ENCODE results near the gene LIMS2.

The LIMS2 gene

GRCh38 chr2:127672341-127673224 lies 2.7 kb downstream of the LIMS2 start:
- H3K4me3 ChIP-seq (ENCODE audit: low read depth, low read length) = no peak overlapping the region
- no peak overlapping the region for H3K27ac ChIP-seq (ENCODE audit: extremely low read depth, low read depth, low read length)
- ChIA-PET CTCF (interaction anchor here (1.4 kb wide), 1 partner anchor 22 kb away, joined by 5 read pairs; no protein-coding TSS in a partner anchor), POLR2A (no interaction called here)
- no peaks in the 10 kb centered on the region for H3K9me3 ChIP-seq (ENCODE audit: control insufficient read depth, insufficient read depth, low read depth, low read length)
- H3K36me3 ChIP-seq (ENCODE audit: control insufficient read depth in 2 of 2, insufficient read depth in 1 of 2, low read length in 2 of 2) = no peaks in the 10 kb centered on the region
- H3K4me1 ChIP-seq (ENCODE audit: control insufficient read depth, insufficient read depth, low read length) = no peaks in the 10 kb centered on the region
- TF ChIP-seq, protein P1, sequence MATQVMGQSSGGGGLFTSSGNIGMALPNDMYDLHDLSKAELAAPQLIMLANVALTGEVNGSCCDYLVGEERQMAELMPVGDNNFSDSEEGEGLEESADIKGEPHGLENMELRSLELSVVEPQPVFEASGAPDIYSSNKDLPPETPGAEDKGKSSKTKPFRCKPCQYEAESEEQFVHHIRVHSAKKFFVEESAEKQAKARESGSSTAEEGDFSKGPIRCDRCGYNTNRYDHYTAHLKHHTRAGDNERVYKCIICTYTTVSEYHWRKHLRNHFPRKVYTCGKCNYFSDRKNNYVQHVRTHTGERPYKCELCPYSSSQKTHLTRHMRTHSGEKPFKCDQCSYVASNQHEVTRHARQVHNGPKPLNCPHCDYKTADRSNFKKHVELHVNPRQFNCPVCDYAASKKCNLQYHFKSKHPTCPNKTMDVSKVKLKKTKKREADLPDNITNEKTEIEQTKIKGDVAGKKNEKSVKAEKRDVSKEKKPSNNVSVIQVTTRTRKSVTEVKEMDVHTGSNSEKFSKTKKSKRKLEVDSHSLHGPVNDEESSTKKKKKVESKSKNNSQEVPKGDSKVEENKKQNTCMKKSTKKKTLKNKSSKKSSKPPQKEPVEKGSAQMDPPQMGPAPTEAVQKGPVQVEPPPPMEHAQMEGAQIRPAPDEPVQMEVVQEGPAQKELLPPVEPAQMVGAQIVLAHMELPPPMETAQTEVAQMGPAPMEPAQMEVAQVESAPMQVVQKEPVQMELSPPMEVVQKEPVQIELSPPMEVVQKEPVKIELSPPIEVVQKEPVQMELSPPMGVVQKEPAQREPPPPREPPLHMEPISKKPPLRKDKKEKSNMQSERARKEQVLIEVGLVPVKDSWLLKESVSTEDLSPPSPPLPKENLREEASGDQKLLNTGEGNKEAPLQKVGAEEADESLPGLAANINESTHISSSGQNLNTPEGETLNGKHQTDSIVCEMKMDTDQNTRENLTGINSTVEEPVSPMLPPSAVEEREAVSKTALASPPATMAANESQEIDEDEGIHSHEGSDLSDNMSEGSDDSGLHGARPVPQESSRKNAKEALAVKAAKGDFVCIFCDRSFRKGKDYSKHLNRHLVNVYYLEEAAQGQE (tag by site-specific recombination; IDR thresholded peaks at IDR 0.05) = no peak
- TF ChIP-seq MEIS1 (CRISPR knock-in tag; IDR thresholded peaks at IDR 0.05; ENCODE audit: borderline replicate concordance) (no peak), ZNF2 (tag by site-specific recombination; IDR thresholded peaks at IDR 0.05) (no peak), ZNF624 (tag by site-specific recombination; IDR thresholded peaks at IDR 0.05) (no peak), REPIN1 (tag by site-specific recombination; IDR thresholded peaks at IDR 0.05; ENCODE audit: low read depth) (no peak), OSR2 (tag by site-specific recombination; IDR thresholded peaks at IDR 0.05) (no peak), MZF1 (tag by site-specific recombination; IDR thresholded peaks at IDR 0.05; ENCODE audit: borderline replicate concordance) (no peak), ZNF16 (tag by site-specific recombination; IDR thresholded peaks at IDR 0.05; ENCODE audit: low read depth) (no peak), ZNF837 (tag by site-specific recombination; IDR thresholded peaks at IDR 0.05) (no peak), ZNF155 (tag by site-specific recombination; IDR thresholded peaks at IDR 0.05) (no peak), ZNF629 (tag by site-specific recombination; IDR thresholded peaks at IDR 0.05) (no peak), KLF7 (tag by site-specific recombination; IDR thresholded peaks at IDR 0.05; ENCODE audit: borderline replicate concordance) (no peak), ZNF426 (tag by site-specific recombination; IDR thresholded peaks at IDR 0.05) (no peak), ZNF175 (tag by site-specific recombination; IDR thresholded peaks at IDR 0.05) (no peak), EGR2 (tag by site-specific recombination; IDR thresholded peaks at IDR 0.05; ENCODE audit: low read depth) (peak; percentile 55), BCL11A (tag by site-specific recombination; IDR thresholded peaks at IDR 0.05; ENCODE audit: low read depth) (no peak), ZNF221 (tag by site-specific recombination; IDR thresholded peaks at IDR 0.05; ENCODE audit: borderline replicate concordance) (no peak), IKZF3 (tag by site-specific recombination; IDR thresholded peaks at IDR 0.05) (no peak), ZNF645 (tag by site-specific recombination; IDR thresholded peaks at IDR 0.05) (no peak), ZNF561 (tag by site-specific recombination; IDR thresholded peaks at IDR 0.05; ENCODE audit: borderline replicate concordance) (no peak), ZNF580 (tag by site-specific recombination; IDR thresholded peaks at IDR 0.05) (no peak), GLIS1 (tag by site-specific recombination; IDR thresholded peaks at IDR 0.05) (peak; percentile 69), ZBTB48 (tag by site-specific recombination; IDR thresholded peaks at IDR 0.05) (no peak), ZNF23 (tag by site-specific recombination; IDR thresholded peaks at IDR 0.05; ENCODE audit: borderline replicate concordance) (no peak), ZSCAN30 (tag by site-specific recombination; IDR thresholded peaks at IDR 0.05) (no peak), ZFHX2 (tag by site-specific recombination; conservative IDR thresholded peaks at IDR 0.05) (peak; percentile 54), ZNF555 (tag by site-specific recombination; conservative IDR thresholded peaks at IDR 0.05) (no peak), ZNF521 (tag by site-specific recombination; IDR thresholded peaks at IDR 0.05) (no peak), WT1 (tag by site-specific recombination; IDR thresholded peaks at IDR 0.05) (no peak), ZNF654 (tag by site-specific recombination; IDR thresholded peaks at IDR 0.05; ENCODE audit: low read depth) (no peak)
- TF ChIP-seq, protein P2, sequence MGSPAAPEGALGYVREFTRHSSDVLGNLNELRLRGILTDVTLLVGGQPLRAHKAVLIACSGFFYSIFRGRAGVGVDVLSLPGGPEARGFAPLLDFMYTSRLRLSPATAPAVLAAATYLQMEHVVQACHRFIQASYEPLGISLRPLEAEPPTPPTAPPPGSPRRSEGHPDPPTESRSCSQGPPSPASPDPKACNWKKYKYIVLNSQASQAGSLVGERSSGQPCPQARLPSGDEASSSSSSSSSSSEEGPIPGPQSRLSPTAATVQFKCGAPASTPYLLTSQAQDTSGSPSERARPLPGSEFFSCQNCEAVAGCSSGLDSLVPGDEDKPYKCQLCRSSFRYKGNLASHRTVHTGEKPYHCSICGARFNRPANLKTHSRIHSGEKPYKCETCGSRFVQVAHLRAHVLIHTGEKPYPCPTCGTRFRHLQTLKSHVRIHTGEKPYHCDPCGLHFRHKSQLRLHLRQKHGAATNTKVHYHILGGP (tag by site-specific recombination; IDR thresholded peaks at IDR 0.05) = no peak
- TF ChIP-seq, protein P3, sequence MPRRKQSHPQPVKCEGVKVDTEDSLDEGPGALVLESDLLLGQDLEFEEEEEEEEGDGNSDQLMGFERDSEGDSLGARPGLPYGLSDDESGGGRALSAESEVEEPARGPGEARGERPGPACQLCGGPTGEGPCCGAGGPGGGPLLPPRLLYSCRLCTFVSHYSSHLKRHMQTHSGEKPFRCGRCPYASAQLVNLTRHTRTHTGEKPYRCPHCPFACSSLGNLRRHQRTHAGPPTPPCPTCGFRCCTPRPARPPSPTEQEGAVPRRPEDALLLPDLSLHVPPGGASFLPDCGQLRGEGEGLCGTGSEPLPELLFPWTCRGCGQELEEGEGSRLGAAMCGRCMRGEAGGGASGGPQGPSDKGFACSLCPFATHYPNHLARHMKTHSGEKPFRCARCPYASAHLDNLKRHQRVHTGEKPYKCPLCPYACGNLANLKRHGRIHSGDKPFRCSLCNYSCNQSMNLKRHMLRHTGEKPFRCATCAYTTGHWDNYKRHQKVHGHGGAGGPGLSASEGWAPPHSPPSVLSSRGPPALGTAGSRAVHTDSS (tag by site-specific recombination; IDR thresholded peaks at IDR 0.05) = no peak

Measured in HEK293 (cell line).